Mesendoderm (in vitro differentiated cells): Measurements from ENCODE around the gene RFX5.

Experiments used
- DNase-seq: peaks from one replicate; pipeline ENCODE4 v3.0.0; 2013
- H2AK5ac ChIP-seq: 2 replicates; pipeline ENCODE4 v1.6.1; 2013; ENCODE audit warnings: low read length, inconsistent platforms
- H2BK120ac ChIP-seq: 2 replicates; pipeline ENCODE4 v1.6.1; 2013; ENCODE audit warnings: low read depth, mild to moderate bottlenecking, low read length, moderate library complexity, mixed read lengths
- H2BK15ac ChIP-seq: replicated peaks from 2 replicates; pipeline ENCODE4 v1.6.1; 2013; ENCODE audit warnings: low read depth, mild to moderate bottlenecking, moderate library complexity
- H2BK5ac ChIP-seq: 2 replicates; pipeline ENCODE4 v1.6.1; 2013; ENCODE audit warnings: low read length, inconsistent platforms
- H3K18ac ChIP-seq: 2 replicates; pipeline ENCODE4 v1.6.1; 2013; ENCODE audit warnings: mild to moderate bottlenecking, low read length, mixed read lengths
- H3K23ac ChIP-seq: one replicate; pipeline ENCODE4 v1.6.1; 2013; ENCODE audit warnings: low read length
- H3K27ac ChIP-seq: 2 replicates; pipeline ENCODE4 v1.5.1; 2013; ENCODE audit warnings: low read depth, mild to moderate bottlenecking, inconsistent platforms, low read length, moderate library complexity
- H3K27me3 ChIP-seq: 2 replicates; pipeline ENCODE4 v1.6.1; 2013; ENCODE audit warnings: low read length, control low read depth, mild to moderate bottlenecking, inconsistent platforms; ENCODE audit not compliant: insufficient read depth, poor library complexity
- H3K36me3 ChIP-seq: 2 replicates; pipeline ENCODE4 v1.6.1; 2013; ENCODE audit warnings: low read length, inconsistent platforms; ENCODE audit not compliant: control insufficient read depth, insufficient read depth
- H3K4ac ChIP-seq: one replicate; pipeline ENCODE4 v1.6.1; 2013; ENCODE audit warnings: low read depth, mild to moderate bottlenecking, low read length, moderate library complexity
- H3K4me1 ChIP-seq: 2 replicates; pipeline ENCODE4 v1.6.1; 2013; ENCODE audit warnings: low read depth, low read length, inconsistent platforms; ENCODE audit not compliant: control insufficient read depth
- H3K4me2 ChIP-seq: 2 replicates; pipeline ENCODE4 v1.6.1; 2013; ENCODE audit warnings: low read length
- H3K4me3 ChIP-seq: 2 replicates; pipeline ENCODE4 v1.5.1; 2013; ENCODE audit warnings: mild to moderate bottlenecking, low read length
- H3K56ac ChIP-seq: one replicate; pipeline ENCODE4 v1.6.1; 2013; ENCODE audit warnings: low read length
- H3K79me1 ChIP-seq: 2 replicates; pipeline ENCODE4 v1.6.1; 2013; ENCODE audit warnings: low read length, inconsistent platforms
- H3K79me2 ChIP-seq: 2 replicates; pipeline ENCODE4 v1.6.1; 2013; ENCODE audit warnings: mild to moderate bottlenecking, low read length; ENCODE audit not compliant: control insufficient read depth, insufficient read depth
- H3K9ac ChIP-seq: 2 replicates; pipeline ENCODE4 v1.6.1; 2013; ENCODE audit warnings: low read length, inconsistent platforms
- H4K5ac ChIP-seq: one replicate; pipeline ENCODE4 v1.6.1; 2013; ENCODE audit warnings: low read length
- H4K8ac ChIP-seq: one replicate; pipeline ENCODE4 v1.6.1; 2013; ENCODE audit warnings: low read depth, mild to moderate bottlenecking, control low read depth, low read length, moderate library complexity
- WGBS: extraction: QIAGEN DNeasy Blood & Tissue Kit; methylation state at CpG from one replicate; pipeline ENCODE4 v1.1.7; 2013; ENCODE audit warnings: low lambda C conversion rate, missing lambda C conversion rate; ENCODE audit not compliant: insufficient coverage; ENCODE audit errors: extremely low coverage; 5-methylcytosine and 5-hydroxymethylcytosine counted together

RFX5 gene

DNA sequence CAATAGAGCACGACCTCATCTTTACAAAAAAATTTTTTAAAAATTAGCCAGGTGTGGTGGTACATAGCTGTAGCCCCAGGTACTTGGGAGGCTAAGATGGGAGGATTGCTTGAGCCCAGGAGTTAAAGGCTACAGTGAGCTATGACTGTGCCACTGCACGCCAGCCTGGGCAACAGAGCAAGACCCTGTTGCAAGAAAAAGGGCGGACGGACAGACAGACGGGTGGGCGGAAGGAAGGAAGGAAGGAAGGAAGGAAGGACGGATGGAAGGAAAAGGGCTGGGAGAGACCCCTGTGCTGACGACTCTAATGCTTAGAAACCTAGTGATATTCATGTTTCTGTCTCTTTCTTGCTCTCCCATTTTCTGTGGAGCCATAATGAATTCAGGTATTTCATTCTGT, 34.2 kb downstream of the RFX5 start:
- Histone ChIP-seq H4K8ac (no peak overlapping the region), H3K23ac (no peak overlapping the region), H3K9ac (no peak overlapping the region), H3K27me3 (no peaks in the 10 kb centered on the region), H3K27ac (no peak overlapping the region), H3K79me1 (no peaks in the 10 kb centered on the region), H2AK5ac (no peak overlapping the region), H3K4me1 (no peaks in the 10 kb centered on the region), H3K79me2 (no peaks in the 10 kb centered on the region), H2BK120ac (no peak overlapping the region), H3K4ac (no peak overlapping the region), H4K5ac (no peak overlapping the region), H2BK15ac (no peak overlapping the region), H3K56ac (no peak overlapping the region), H3K36me3 (peaks cover 6% of the 10 kb centered on the region), H3K4me3 (no peak overlapping the region), H3K18ac (no peak overlapping the region), H3K4me2 (no peak overlapping the region), H2BK5ac (no peak overlapping the region)
- no CpG with 5 or more reads among the region's 8 CpGs for WGBS
- DNase-seq: no peak

- Histone ChIP-seq H2BK15ac (no peak overlapping the region), H3K79me2 (no peaks in the 10 kb centered on the region), H3K79me1 (no peaks in the 10 kb centered on the region), H3K4ac (no peak overlapping the region), H3K4me2 (no peak overlapping the region), H2BK5ac (no peak overlapping the region), H4K5ac (no peak overlapping the region), H3K4me1 (no peaks in the 10 kb centered on the region), H3K9ac (no peak overlapping the region), H3K23ac (no peak overlapping the region), H2BK120ac (no peak overlapping the region), H2AK5ac (no peak overlapping the region), H3K18ac (no peak overlapping the region), H3K27ac (no peak overlapping the region), H3K36me3 (peaks cover 6% of the 10 kb centered on the region), H4K8ac (no peak overlapping the region), H3K4me3 (no peak overlapping the region), H3K56ac (no peak overlapping the region), H3K27me3 (no peaks in the 10 kb centered on the region)
- no peak for DNase-seq
- WGBS: no CpG with 5 or more reads among the region's 4 CpGs
These were observed 34.6 kb downstream of the RFX5 start for GRCh38 chr1:151312411-151312810.

DNA sequence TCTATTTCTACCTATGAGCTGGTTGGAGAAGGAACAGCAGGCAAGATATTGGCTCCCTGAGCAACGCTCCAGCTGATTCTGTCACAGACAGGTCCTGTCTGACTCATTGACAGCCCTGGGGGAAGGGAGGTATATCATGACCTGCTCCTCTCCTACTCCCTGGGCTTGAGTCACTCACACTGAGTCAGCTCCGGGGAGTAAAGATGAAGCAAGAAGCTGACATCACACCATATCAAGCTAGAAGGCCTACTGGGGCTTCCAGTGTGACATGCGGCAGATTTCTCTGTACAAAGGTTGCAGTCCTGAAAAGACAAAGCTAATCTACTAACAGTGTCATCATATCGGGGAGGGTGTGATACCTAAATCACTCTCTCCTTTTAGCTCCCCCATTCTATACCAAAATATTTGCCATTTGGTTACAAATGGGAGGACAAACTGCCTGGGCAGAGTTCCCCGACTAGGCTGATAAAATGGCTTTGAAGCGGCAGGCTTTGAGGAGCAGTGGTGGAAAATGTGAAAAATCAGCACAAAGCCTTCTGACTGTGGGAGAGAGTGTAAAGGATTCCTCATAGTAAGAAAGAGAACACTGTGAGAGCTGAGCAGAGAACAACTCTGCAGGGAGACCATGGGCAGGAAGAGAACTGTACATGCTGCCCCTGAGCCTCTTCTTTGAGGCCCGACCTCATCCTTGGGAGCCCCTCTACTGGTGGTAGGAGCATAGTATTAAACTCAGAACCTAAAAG, 35.3 kb downstream of the RFX5 start:
- Histone ChIP-seq H3K27ac (no peak overlapping the region), H3K27me3 (no peaks in the 10 kb centered on the region)
- WGBS: no CpG with 5 or more reads among the region's 7 CpGs

GRCh38 chr1:151311011-151311410, 36.0 kb downstream of the RFX5 start:
- no peak overlapping the region for H3K4me2 ChIP-seq
- no peaks in the 10 kb centered on the region for H3K27me3 ChIP-seq
- no CpG with 5 or more reads among the region's 4 CpGs for WGBS
- H3K18ac ChIP-seq: no peak overlapping the region
- H4K5ac ChIP-seq: no peak overlapping the region
- no peak overlapping the region for H2BK5ac ChIP-seq
- H2BK120ac ChIP-seq: no peak overlapping the region
- H3K4me3 ChIP-seq: no peak overlapping the region
- no peak overlapping the region for H2BK15ac ChIP-seq
- H3K56ac ChIP-seq: no peak overlapping the region
- no peak overlapping the region for H4K8ac ChIP-seq
- no peak overlapping the region for H3K9ac ChIP-seq
- H3K23ac ChIP-seq: no peak overlapping the region
- H3K36me3 ChIP-seq: peaks cover 7% of the 10 kb centered on the region
- no peak overlapping the region for H3K4ac ChIP-seq
- no peaks in the 10 kb centered on the region for H3K79me2 ChIP-seq
- H3K79me1 ChIP-seq: no peaks in the 10 kb centered on the region
- H2AK5ac ChIP-seq: no peak overlapping the region
- no peaks in the 10 kb centered on the region for H3K4me1 ChIP-seq
- no peak overlapping the region for H3K27ac ChIP-seq
- DNase-seq: no peak

More for the DNA sequence above, 35.3 kb downstream of the RFX5 start:
- no peak overlapping the region for H3K56ac ChIP-seq
- H2BK120ac ChIP-seq: no peak overlapping the region
- no peak overlapping the region for H2BK5ac ChIP-seq
- DNase-seq: peak; percentile 96
- H3K4me1 ChIP-seq: no peaks in the 10 kb centered on the region
- H3K9ac ChIP-seq: no peak overlapping the region
- no peaks in the 10 kb centered on the region for H3K79me1 ChIP-seq
- no peak overlapping the region for H4K8ac ChIP-seq
- no peak overlapping the region for H2BK15ac ChIP-seq
- no peak overlapping the region for H3K18ac ChIP-seq
- H3K4me3 ChIP-seq: no peak overlapping the region
- no peaks in the 10 kb centered on the region for H3K79me2 ChIP-seq
- H3K36me3 ChIP-seq: peaks cover 6% of the 10 kb centered on the region
- no peak overlapping the region for H2AK5ac ChIP-seq
- no peak overlapping the region for H4K5ac ChIP-seq
- H3K4me2 ChIP-seq: no peak overlapping the region
- no peak overlapping the region for H3K4ac ChIP-seq
- H3K23ac ChIP-seq: no peak overlapping the region

GRCh38 chr1:151309811-151310323, 37.2 kb downstream of the RFX5 start:
- peak; percentile 78 for DNase-seq

More at GRCh38 chr1:151309811-151310323, 37.2 kb downstream of the RFX5 start:
- H3K4ac ChIP-seq: no peak overlapping the region
- H3K23ac ChIP-seq: no peak overlapping the region
- H3K36me3 ChIP-seq: peaks cover 12% of the 10 kb centered on the region
- no peaks in the 10 kb centered on the region for H3K27me3 ChIP-seq
- H2AK5ac ChIP-seq: no peak overlapping the region
- no peak overlapping the region for H4K5ac ChIP-seq
- WGBS: no CpG with 5 or more reads among the region's 7 CpGs
- no peaks in the 10 kb centered on the region for H3K79me2 ChIP-seq
- H3K18ac ChIP-seq: no peak overlapping the region
- H3K4me2 ChIP-seq: no peak overlapping the region
- no peak overlapping the region for H2BK5ac ChIP-seq
- peak overlapping the region; percentile 25 for H3K56ac ChIP-seq
- H3K4me1 ChIP-seq: no peaks in the 10 kb centered on the region
- H3K4me3 ChIP-seq: no peak overlapping the region
- H2BK120ac ChIP-seq: no peak overlapping the region
- no peak overlapping the region for H2BK15ac ChIP-seq
- H4K8ac ChIP-seq: no peak overlapping the region
- H3K79me1 ChIP-seq: no peaks in the 10 kb centered on the region
- H3K9ac ChIP-seq: no peak overlapping the region
- peak overlapping the region; percentile 3 for H3K27ac ChIP-seq
